Right renal cortex interstitium (tissue), 3 donors: ENCODE measurements around the gene KDM4D. TPM values are rescaled to one million over a fixed set of nuclear protein-coding genes. Genes with fewer than 3 reads are reported as not detected.
"Not testable (repeated sequence)": the region's sequence is repeated elsewhere in the genome, so short reads cannot be mapped to it uniquely, and the experiment has no call there.

Experiments used
- DNase-seq, 3 donors: peaks; one replicate each; pipeline ENCODE4 v3.0.0-alpha.2; 2013; ENCODE audit warnings: low read depth in 3 of 3, low spot score in 2 of 3
- polyA plus RNA-seq, 3 donors: library from polyadenylated mRNA; unstranded; fragments of 120-200 nt; gene quantifications; one replicate each; pipeline ENCODE4 v1.2.1, GENCODE V29; 2013; ENCODE audit not compliant: insufficient read length in 3 of 3

The KDM4D gene
- polyA plus RNA-seq, 3 donors: 2.0 to 2.2 (median 2.0) TPM

- not testable (repeated sequence) for DNase-seq
Observed at GRCh38 chr11:95025594-95025993, 52.1 kb downstream of the KDM4D start.

- no peak for DNase-seq
Observed at GRCh38 chr11:95028357-95028756, 54.8 kb downstream of the KDM4D start.

GRCh38 chr11:95033051-95033450 is 59.5 kb downstream of the KDM4D start:
- no peak for DNase-seq

- no peak for DNase-seq
Observed at GRCh38 chr11:95035316-95035715, 61.8 kb downstream of the KDM4D start.

GRCh38 chr11:95037356-95038035 is 64.0 kb downstream of the KDM4D start:
- DNase-seq: not testable (repeated sequence)

- no peak for DNase-seq
Observed at GRCh38 chr11:95042239-95042638, 68.7 kb downstream of the KDM4D start.

GRCh38 chr11:95042906-95043305 is 69.4 kb downstream of the KDM4D start:
- no peak for DNase-seq

GRCh38 chr11:95044010-95044409 is 70.5 kb downstream of the KDM4D start:
- DNase-seq: no peak

GRCh38 chr11:95045812-95046211 is 72.3 kb downstream of the KDM4D start:
- DNase-seq: no peak

Other genes with a start within 250 kb of the KDM4D start
- 10 to 100 TPM; 44.4 to 47.7 (median 45.5) TPM for gene AMOTL1, start 205.4 kb upstream of the KDM4D start, polyA plus RNA-seq
- gene CWC15, start 153 bp upstream of the KDM4D start, polyA plus RNA-seq: 100 to 1,000 TPM; 126 to 134 (median 132) TPM
- under 1 TPM; 0.14 to 0.22 (median 0.17) TPM for gene KDM4E, start 51.5 kb downstream of the KDM4D start, polyA plus RNA-seq
- not detected for gene KDM4F, start 75.7 kb downstream of the KDM4D start, polyA plus RNA-seq
- 10 to 100 TPM; 68.3 to 72.1 (median 71.6) TPM for gene SRSF8, start 93.2 kb downstream of the KDM4D start, polyA plus RNA-seq
- 10 to 100 TPM; 21.8 to 23.0 (median 22.8) TPM for gene ENDOD1, start 116.1 kb downstream of the KDM4D start, polyA plus RNA-seq